Activated gamma-delta T cell treated with anti-CD3 and anti-CD28 coated beads, Interleukin-2, amount 50 U/mL, for 16 hours (primary cell): ENCODE measurements around the gene UBL5.
"Not testable (repeated sequence)": the region's sequence is repeated elsewhere in the genome, so short reads cannot be mapped to it uniquely, and the experiment has no call there.

Experiments
- DNase-seq: peaks from one replicate; pipeline ENCODE4 v3.0.0-alpha.2; 2020; ENCODE audit warnings: low read depth

Gene UBL5

GRCh38 chr19:9827289-9828238 lies at the start of gene UBL5:
UBL5 (plus strand) TSS chr19:9827918; CDS start chr19:9828338, 420 bp downstream.
- peak; percentile 88 for DNase-seq

- DNase-seq, result no peak
Measured at GRCh38 chr19:9782338-9782737, 45.4 kb upstream of the UBL5 start.

- not testable (repeated sequence) for DNase-seq
Measured at GRCh38 chr19:9784163-9784496, 43.6 kb upstream of the UBL5 start.

GRCh38 chr19:9785367-9786331 lies 42.1 kb upstream of the UBL5 start:
- DNase-seq, result peak; percentile 97

- DNase-seq, result no peak
Measured at GRCh38 chr19:9786342-9786741, 41.4 kb upstream of the UBL5 start.

GRCh38 chr19:9786819-9787218 lies 40.9 kb upstream of the UBL5 start:
- no peak for DNase-seq

GRCh38 chr19:9788604-9789003 lies 39.1 kb upstream of the UBL5 start:
- DNase-seq, result not testable (repeated sequence)

GRCh38 chr19:9789066-9789465 lies 38.7 kb upstream of the UBL5 start:
- no peak for DNase-seq

- DNase-seq, result not testable (repeated sequence)
Measured at GRCh38 chr19:9789579-9789978, 38.1 kb upstream of the UBL5 start.

- DNase-seq, result not testable (repeated sequence)
Measured at GRCh38 chr19:9791073-9791367, 36.7 kb upstream of the UBL5 start.

- peak; percentile 89 for DNase-seq
Measured at GRCh38 chr19:9791552-9792205, 36.0 kb upstream of the UBL5 start.

- peak; percentile 92 for DNase-seq
Measured at GRCh38 chr19:9792206-9793070, 35.3 kb upstream of the UBL5 start.

GRCh38 chr19:9793071-9793591 lies 34.6 kb upstream of the UBL5 start:
- peak; percentile 53 for DNase-seq

GRCh38 chr19:9796113-9796773 lies 31.5 kb upstream of the UBL5 start:
- DNase-seq, result peak; percentile 78

- DNase-seq, result no peak
Measured at GRCh38 chr19:9797871-9798270, 29.8 kb upstream of the UBL5 start.

- no peak for DNase-seq
Measured at GRCh38 chr19:9799162-9799561, 28.6 kb upstream of the UBL5 start.

GRCh38 chr19:9801976-9802375 lies 25.7 kb upstream of the UBL5 start:
- no peak for DNase-seq

GRCh38 chr19:9806803-9807202 lies 20.9 kb upstream of the UBL5 start:
- DNase-seq, result no peak

- DNase-seq, result peak; percentile 12
Measured at GRCh38 chr19:9808855-9809824, 18.6 kb upstream of the UBL5 start.
